HCT116 (cell line): ENCODE measurements around the gene LYVE1. TPM values are rescaled to one million over a fixed set of nuclear protein-coding genes. Genes with fewer than 3 reads are reported as not detected.

Experiments used
- ATAC-seq: fragments of 200-7000 bp; cut with Tn5 transposase; 2 replicates; pipeline ENCODE4 v1.9.1; 2020; ENCODE audit warnings: mild to moderate bottlenecking, moderate library complexity
- BruUV-seq: library from RNA; stranded (reverse); fragments of 400-500 nt; replicated peaks from 2 replicates; lab custom pipeline; 2021; lab: Mats Ljungman, UMichigan
- CTCF ChIA-PET: fragments of 300-600 bp; sonication (Branson Sonifier 250); formaldehyde crosslinking; loops from one replicate; lab custom pipeline; 2021; ENCODE audit warnings: antibody characterized with exemption; lab: Charles Lee
- POLR2A ChIA-PET: fragments of 300-600, 350-600 bp; sonication (Branson Sonifier 250); formaldehyde crosslinking; loops from one replicate; lab custom pipeline; 2021; ENCODE audit warnings: antibody characterized with exemption; lab: Charles Lee
- RAD21 ChIA-PET, 2 experiments: fragments of 300-600 bp; sonication (Branson Sonifier 250); formaldehyde crosslinking; loops; one replicate each; lab custom pipeline; 2023; ENCODE audit warnings: low total read pairs in 2 of 2; ENCODE audit not compliant: uncharacterized antibody in 2 of 2, unreplicated experiment in 2 of 2, low non-redundant PET in 1 of 2; lab: Charles Lee
- DNase-seq: peaks from one replicate; pipeline ENCODE4 v3.0.0-alpha.2; 2010; ENCODE audit warnings: low read depth, low spot score
- H2AFZ ChIP-seq: fragments of 200-600 bp; shearing (Covaris generic), sonication (generic); 2 replicates; pipeline ENCODE4 v1.6.1; 2017; ENCODE audit warnings: low read depth, mixed run types, mixed read lengths, antibody characterized with exemption, low read length; ENCODE audit not compliant: poor library complexity, severe bottlenecking
- H3K27ac ChIP-seq: 2 replicates; pipeline ENCODE4 v1.5.1; 2012; ENCODE audit warnings: low read depth, low read length
- H3K27me3 ChIP-seq: fragments of 200-600 bp; sonication (generic); 2 replicates; pipeline ENCODE4 v1.6.1; 2016; ENCODE audit warnings: mixed run types, low read length, mixed read lengths; ENCODE audit not compliant: insufficient read depth
- H3K36me3 ChIP-seq, 2 experiments: fragments of 200-500 bp in 1 of 2; fragments of 200-600 bp in 1 of 2; sonication (Bioruptor generic) in 1 of 2; sonication (generic) in 1 of 2; 2 replicates each; pipeline versions ENCODE4 v1.5.1 to v1.6.1; 2014 to 2016; ENCODE audit warnings: low read length in 2 of 2, inconsistent platforms in 1 of 2, mixed read lengths in 1 of 2, mixed run types in 1 of 2; ENCODE audit not compliant: insufficient read depth in 2 of 2, control insufficient read depth in 1 of 2
- H3K4me1 ChIP-seq, 2 experiments: fragments of 200-600 bp in 1 of 2; sonication (generic) in 1 of 2; 2 replicates each; pipeline versions ENCODE4 v1.5.1 to v1.6.1; 2012 to 2017; ENCODE audit warnings: low read length in 2 of 2, inconsistent platforms in 1 of 2, mild to moderate bottlenecking in 1 of 2, mixed read lengths in 1 of 2, mixed run types in 1 of 2, moderate library complexity in 1 of 2; ENCODE audit not compliant: insufficient read depth in 2 of 2, control insufficient read depth in 1 of 2
- H3K4me2 ChIP-seq: fragments of 200-600 bp; sonication (generic); 2 replicates; pipeline ENCODE4 v1.6.1; 2017; ENCODE audit warnings: mixed run types, low read length, mixed read lengths
- H3K4me3 ChIP-seq, 2 experiments: fragments of 200-600 bp in 1 of 2; sonication (generic) in 1 of 2; replicated peaks in 1 of 2; 2 replicates each; pipeline ENCODE4 v1.5.1; 2011 to 2016; ENCODE audit warnings: low read length in 2 of 2, control low read depth in 1 of 2, low read depth in 1 of 2, mild to moderate bottlenecking in 1 of 2, mixed read lengths in 1 of 2, mixed run types in 1 of 2
- H3K79me2 ChIP-seq: fragments of 200-600 bp; sonication (generic); 2 replicates; pipeline ENCODE4 v1.6.1; 2017; ENCODE audit warnings: mild to moderate bottlenecking, mixed run types, low read length, moderate library complexity, mixed read lengths; ENCODE audit not compliant: insufficient read depth
- H3K9ac ChIP-seq: fragments of 200-600 bp; sonication (generic); 2 replicates; pipeline ENCODE4 v1.6.1; 2016; ENCODE audit warnings: low read length, mixed read lengths
- H3K9me2 ChIP-seq: fragments of 200-600 bp; sonication (generic), shearing (Covaris generic); 2 replicates; pipeline ENCODE4 v1.6.1; 2017; ENCODE audit warnings: mixed run types, mild to moderate bottlenecking, moderate library complexity; ENCODE audit not compliant: insufficient read depth
- H3K9me3 ChIP-seq, 2 experiments: fragments of 200-500 bp in 1 of 2; fragments of 200-600 bp in 1 of 2; sonication (Bioruptor generic) in 1 of 2; sonication (generic) in 1 of 2; 2 replicates each; pipeline ENCODE4 v1.6.1; 2014 to 2017; ENCODE audit warnings: low read length in 2 of 2, mixed read lengths in 2 of 2, inconsistent platforms in 1 of 2, low read depth in 1 of 2, mild to moderate bottlenecking in 1 of 2, mixed run types in 1 of 2, moderate library complexity in 1 of 2; ENCODE audit not compliant: control insufficient read depth in 1 of 2, insufficient read depth in 1 of 2
- H4K20me1 ChIP-seq: fragments of 200-600 bp; sonication (generic), shearing (Covaris generic); 2 replicates; pipeline ENCODE4 v1.6.1; 2017; ENCODE audit warnings: mixed run types, mild to moderate bottlenecking, moderate library complexity; ENCODE audit not compliant: insufficient read depth
- EZH2phosphoT487 ChIP-seq: fragments of 200-600 bp; IDR thresholded peaks from 2 replicates; pipeline ENCODE4 v1.6.1; 2018; ENCODE audit warnings: antibody characterized with exemption, borderline replicate concordance
- FOSL1 ChIP-seq: IDR thresholded peaks from 2 replicates; pipeline ENCODE4 v1.6.1; 2012; ENCODE audit warnings: low read depth
- JUND ChIP-seq: IDR thresholded peaks from 2 replicates; pipeline ENCODE4 v1.6.1; 2012
- MAX ChIP-seq: IDR thresholded peaks from 2 replicates; pipeline ENCODE4 v1.6.1; 2012
- POLR2AphosphoS5 ChIP-seq: IDR thresholded peaks from 2 replicates; pipeline ENCODE4 v1.6.1; 2011; ENCODE audit warnings: mild to moderate bottlenecking, low read depth, low read length, moderate library complexity
- SIN3A ChIP-seq: IDR thresholded peaks from 2 replicates; pipeline ENCODE4 v1.6.1; 2012; ENCODE audit warnings: low read depth
- YY1 ChIP-seq: IDR thresholded peaks from 2 replicates; pipeline ENCODE4 v1.6.1; 2011; ENCODE audit warnings: low read length, low read depth, moderate library complexity, mild to moderate bottlenecking; ENCODE audit not compliant: insufficient replicate concordance; ENCODE audit errors: extremely low read depth
- intact Hi-C: fragments of 100-400 bp; cut with micrococcal nuclease; formaldehyde crosslinking; loops from 2 replicates; pipeline ENCODE4 v1.10.0; 2022
- total RNA-seq: library from RNA; stranded (reverse); gene quantifications from one replicate; pipeline ENCODE4 v1.2.1, GENCODE V29; 2021; ENCODE audit not compliant: unreplicated experiment
- TF ChIP-seq, protein P1 (sequence below): IDR thresholded peaks from 2 replicates; pipeline ENCODE4 v1.6.1; 2012

LYVE1 gene
- total RNA-seq, 1 experiment from 2014 or later = 0.34 TPM

GRCh38 chr11:10581481-10582019, 13.1 kb upstream of the LYVE1 start:
- TF ChIP-seq MAX = no peak
- no peak for TF ChIP-seq YY1
- peak; percentile 25; the same call in 1 of the 2 replicates for TF ChIP-seq JUND
- TF ChIP-seq FOSL1 = peak; percentile 30; the same call in 1 of the 2 replicates
- no peak for TF ChIP-seq EZH2phosphoT487
- TF ChIP-seq, protein P1, sequence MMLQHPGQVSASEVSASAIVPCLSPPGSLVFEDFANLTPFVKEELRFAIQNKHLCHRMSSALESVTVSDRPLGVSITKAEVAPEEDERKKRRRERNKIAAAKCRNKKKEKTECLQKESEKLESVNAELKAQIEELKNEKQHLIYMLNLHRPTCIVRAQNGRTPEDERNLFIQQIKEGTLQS = no peak
- TF ChIP-seq, all 23 proteins: peak for 2
- DNase-seq (no peak), ATAC-seq (peak; percentile 58; the same call in 1 of the 2 replicates)
- H3K9me3 ChIP-seq = no peaks in the 10 kb centered on the region
- H3K9me2 ChIP-seq = no peaks in the 10 kb centered on the region
- ChIA-PET RAD21 (no interaction called here), POLR2A (no interaction called here), CTCF (no interaction called here)
- H4K20me1 ChIP-seq = no peaks in the 10 kb centered on the region
- H3K36me3 ChIP-seq = no peaks in the 10 kb centered on the region
- no peak overlapping the region for H2AFZ ChIP-seq
- intact Hi-C loops = no loop called here
- H3K79me2 ChIP-seq = no peaks in the 10 kb centered on the region
- no TSS peak for BruUV-seq
- H3K27ac ChIP-seq = no peak overlapping the region; the same call in 1 of the 2 replicates
- H3K4me3 ChIP-seq = no peak overlapping the region
- H3K4me2 ChIP-seq = peak overlapping the region; percentile 48
- no peak overlapping the region for H3K9ac ChIP-seq
- peaks cover 4 to 41% of the 10 kb centered on the region in 2 experiments for H3K4me1 ChIP-seq
- H3K27me3 ChIP-seq = no peaks in the 10 kb centered on the region

- Histone ChIP-seq H3K9ac (no peak overlapping the region), H3K79me2 (no peaks in the 10 kb centered on the region), H3K9me3 (no peaks in the 10 kb centered on the region), H2AFZ (no peak overlapping the region), H3K4me1 (peaks cover 0 to 37% of the 10 kb centered on the region in 2 experiments; a peak in 2 of 4 replicates), H3K36me3 (no peaks in the 10 kb centered on the region), H3K27me3 (no peaks in the 10 kb centered on the region), H3K27ac (no peak overlapping the region), H4K20me1 (no peaks in the 10 kb centered on the region), H3K4me3 (no peak overlapping the region), H3K4me2 (no peak overlapping the region), H3K9me2 (no peaks in the 10 kb centered on the region)
- TF ChIP-seq POLR2AphosphoS5 (no peak), SIN3A (no peak), JUND (no peak)
- DNase-seq (no peak), ATAC-seq (no peak)
- intact Hi-C loops = no loop called here
- ChIA-PET RAD21 (no interaction called here), POLR2A (no interaction called here), CTCF (no interaction called here)
- no TSS peak for BruUV-seq
Measured at GRCh38 chr11:10580623-10581022, 12.2 kb upstream of the LYVE1 start.
